Measurements from ENCODE around the gene POU6F2. TPM values are rescaled to one million over a fixed set of nuclear protein-coding genes. Genes with fewer than 3 reads are reported as not detected.

The POU6F2 gene
- total RNA-seq, 1 experiment from 2014 or later = 2.9 TPM

DNA sequence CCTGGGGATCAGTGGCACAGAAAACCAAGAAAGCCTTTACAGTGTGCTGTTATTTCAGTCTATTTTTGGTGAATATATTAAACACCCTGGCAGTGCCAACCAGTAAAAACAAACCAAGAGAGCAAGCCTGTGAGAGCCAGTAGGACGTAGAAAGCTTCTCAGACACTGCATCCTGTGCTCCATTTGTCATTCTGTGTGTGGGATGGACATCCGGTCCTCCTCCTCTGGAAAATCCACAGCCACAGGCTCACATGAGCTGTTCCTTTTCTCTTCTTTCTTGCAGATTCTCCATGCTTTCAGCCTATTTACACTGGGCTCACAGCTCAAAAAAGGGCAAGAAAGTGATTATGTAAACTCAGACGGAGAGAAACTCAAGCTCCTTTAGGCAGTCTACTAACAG is 468.8 kb downstream of the POU6F2 start:
- ATAC-seq = no peak
- DNase-seq (ENCODE audit: low spot score) = no peak
- no peak overlapping the region for H3K27ac Mint-ChIP-seq
- H3K36me3 Mint-ChIP-seq = no peaks in the 10 kb centered on the region
- no peaks in the 10 kb centered on the region for H3K27me3 Mint-ChIP-seq (ENCODE audit: low read depth)
- no peaks in the 10 kb centered on the region for H3K4me1 Mint-ChIP-seq
- ChIA-PET CTCF (no interaction called here), POLR2A (no interaction called here)
- TF ChIP-seq RELA (CRISPR knock-in tag; IDR thresholded peaks at IDR 0.05; ENCODE audit: borderline replicate concordance) (no peak), OVOL2 (CRISPR knock-in tag; IDR thresholded peaks at IDR 0.05; ENCODE audit: borderline replicate concordance) (no peak), SMAD3 (CRISPR knock-in tag; IDR thresholded peaks at IDR 0.05; ENCODE audit: borderline replicate concordance) (no peak), FOXP1 (CRISPR knock-in tag; IDR thresholded peaks at IDR 0.05; ENCODE audit: borderline replicate concordance) (no peak), ZNF138 (CRISPR knock-in tag; conservative IDR thresholded peaks at IDR 0.05) (no peak), NR2C2 (CRISPR knock-in tag; IDR thresholded peaks at IDR 0.05) (no peak), MXD4 (CRISPR knock-in tag; IDR thresholded peaks at IDR 0.05; ENCODE audit: borderline replicate concordance) (no peak)
- TF ChIP-seq, protein P1, sequence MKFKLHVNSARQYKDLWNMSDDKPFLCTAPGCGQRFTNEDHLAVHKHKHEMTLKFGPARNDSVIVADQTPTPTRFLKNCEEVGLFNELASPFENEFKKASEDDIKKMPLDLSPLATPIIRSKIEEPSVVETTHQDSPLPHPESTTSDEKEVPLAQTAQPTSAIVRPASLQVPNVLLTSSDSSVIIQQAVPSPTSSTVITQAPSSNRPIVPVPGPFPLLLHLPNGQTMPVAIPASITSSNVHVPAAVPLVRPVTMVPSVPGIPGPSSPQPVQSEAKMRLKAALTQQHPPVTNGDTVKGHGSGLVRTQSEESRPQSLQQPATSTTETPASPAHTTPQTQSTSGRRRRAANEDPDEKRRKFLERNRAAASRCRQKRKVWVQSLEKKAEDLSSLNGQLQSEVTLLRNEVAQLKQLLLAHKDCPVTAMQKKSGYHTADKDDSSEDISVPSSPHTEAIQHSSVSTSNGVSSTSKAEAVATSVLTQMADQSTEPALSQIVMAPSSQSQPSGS (CRISPR knock-in tag; IDR thresholded peaks at IDR 0.05; ENCODE audit: borderline replicate concordance, low read depth) = no peak
- TF ChIP-seq, protein P2, sequence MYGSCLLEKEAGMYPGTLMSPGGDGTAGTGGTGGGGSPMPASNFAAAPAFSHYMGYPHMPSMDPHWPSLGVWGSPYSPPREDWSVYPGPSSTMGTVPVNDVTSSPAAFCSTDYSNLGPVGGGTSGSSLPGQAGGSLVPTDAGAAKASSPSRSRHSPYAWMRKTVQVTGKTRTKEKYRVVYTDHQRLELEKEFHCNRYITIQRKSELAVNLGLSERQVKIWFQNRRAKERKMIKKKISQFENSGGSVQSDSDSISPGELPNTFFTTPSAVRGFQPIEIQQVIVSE (CRISPR knock-in tag; IDR thresholded peaks at IDR 0.05; ENCODE audit: borderline replicate concordance) = no peak
- TF ChIP-seq, protein P3, sequence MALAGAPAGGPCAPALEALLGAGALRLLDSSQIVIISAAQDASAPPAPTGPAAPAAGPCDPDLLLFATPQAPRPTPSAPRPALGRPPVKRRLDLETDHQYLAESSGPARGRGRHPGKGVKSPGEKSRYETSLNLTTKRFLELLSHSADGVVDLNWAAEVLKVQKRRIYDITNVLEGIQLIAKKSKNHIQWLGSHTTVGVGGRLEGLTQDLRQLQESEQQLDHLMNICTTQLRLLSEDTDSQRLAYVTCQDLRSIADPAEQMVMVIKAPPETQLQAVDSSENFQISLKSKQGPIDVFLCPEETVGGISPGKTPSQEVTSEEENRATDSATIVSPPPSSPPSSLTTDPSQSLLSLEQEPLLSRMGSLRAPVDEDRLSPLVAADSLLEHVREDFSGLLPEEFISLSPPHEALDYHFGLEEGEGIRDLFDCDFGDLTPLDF (CRISPR knock-in tag; IDR thresholded peaks at IDR 0.05) = no peak
- no peaks in the 10 kb centered on the region for H3K9me3 Mint-ChIP-seq
- H3K4me3 Mint-ChIP-seq = no peak overlapping the region

DNA sequence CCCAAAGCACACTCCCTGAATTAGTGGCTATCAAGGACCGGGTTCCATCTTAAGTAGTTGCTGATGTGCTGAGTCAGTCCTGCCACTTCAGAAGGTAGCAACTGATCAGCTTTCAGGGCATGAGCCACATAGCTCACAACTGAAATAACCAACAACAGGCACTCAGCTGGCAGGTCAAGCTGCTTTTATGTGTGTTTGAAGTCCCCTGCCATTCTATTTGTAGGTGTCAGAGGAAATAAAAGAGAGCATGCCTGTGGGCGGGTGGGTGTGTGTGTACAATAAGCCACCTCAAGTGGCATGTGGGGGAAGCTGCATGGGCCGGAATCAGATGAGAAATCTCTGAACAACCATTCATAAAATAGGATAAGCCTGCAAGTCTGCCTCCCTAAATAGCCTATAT is 474.2 kb downstream of the POU6F2 start:
- Mint-ChIP-seq H3K36me3 (no peaks in the 10 kb centered on the region), H3K4me3 (no peak overlapping the region), H3K4me1 (no peaks in the 10 kb centered on the region), H3K27me3 (ENCODE audit: low read depth) (no peaks in the 10 kb centered on the region), H3K27ac (no peak overlapping the region), H3K9me3 (no peaks in the 10 kb centered on the region)
- ChIA-PET CTCF (interaction anchor here (0.7 kb wide), 1 partner anchor 472 kb away, joined by 3 read pairs; no protein-coding TSS in a partner anchor), POLR2A (no interaction called here)
- ATAC-seq (no peak), DNase-seq (ENCODE audit: low spot score) (no peak)
- TF ChIP-seq NFYB (CRISPR knock-in tag; conservative IDR thresholded peaks at IDR 0.05; ENCODE audit: low read depth) (no peak), ELF4 (CRISPR knock-in tag; IDR thresholded peaks at IDR 0.05; ENCODE audit: low read depth) (no peak), ZNF219 (CRISPR knock-in tag; IDR thresholded peaks at IDR 0.05; ENCODE audit: borderline replicate concordance) (no peak), ETV6 (CRISPR knock-in tag; IDR thresholded peaks at IDR 0.05) (no peak)
- TF ChIP-seq, protein P4, sequence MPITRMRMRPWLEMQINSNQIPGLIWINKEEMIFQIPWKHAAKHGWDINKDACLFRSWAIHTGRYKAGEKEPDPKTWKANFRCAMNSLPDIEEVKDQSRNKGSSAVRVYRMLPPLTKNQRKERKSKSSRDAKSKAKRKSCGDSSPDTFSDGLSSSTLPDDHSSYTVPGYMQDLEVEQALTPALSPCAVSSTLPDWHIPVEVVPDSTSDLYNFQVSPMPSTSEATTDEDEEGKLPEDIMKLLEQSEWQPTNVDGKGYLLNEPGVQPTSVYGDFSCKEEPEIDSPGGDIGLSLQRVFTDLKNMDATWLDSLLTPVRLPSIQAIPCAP (CRISPR knock-in tag; IDR thresholded peaks at IDR 0.05) = no peak
- TF ChIP-seq, protein P5, sequence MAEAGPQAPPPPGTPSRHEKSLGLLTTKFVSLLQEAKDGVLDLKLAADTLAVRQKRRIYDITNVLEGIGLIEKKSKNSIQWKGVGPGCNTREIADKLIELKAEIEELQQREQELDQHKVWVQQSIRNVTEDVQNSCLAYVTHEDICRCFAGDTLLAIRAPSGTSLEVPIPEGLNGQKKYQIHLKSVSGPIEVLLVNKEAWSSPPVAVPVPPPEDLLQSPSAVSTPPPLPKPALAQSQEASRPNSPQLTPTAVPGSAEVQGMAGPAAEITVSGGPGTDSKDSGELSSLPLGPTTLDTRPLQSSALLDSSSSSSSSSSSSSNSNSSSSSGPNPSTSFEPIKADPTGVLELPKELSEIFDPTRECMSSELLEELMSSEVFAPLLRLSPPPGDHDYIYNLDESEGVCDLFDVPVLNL (CRISPR knock-in tag; IDR thresholded peaks at IDR 0.05; ENCODE audit: borderline replicate concordance, low read depth) = no peak
- TF ChIP-seq, protein P6, sequence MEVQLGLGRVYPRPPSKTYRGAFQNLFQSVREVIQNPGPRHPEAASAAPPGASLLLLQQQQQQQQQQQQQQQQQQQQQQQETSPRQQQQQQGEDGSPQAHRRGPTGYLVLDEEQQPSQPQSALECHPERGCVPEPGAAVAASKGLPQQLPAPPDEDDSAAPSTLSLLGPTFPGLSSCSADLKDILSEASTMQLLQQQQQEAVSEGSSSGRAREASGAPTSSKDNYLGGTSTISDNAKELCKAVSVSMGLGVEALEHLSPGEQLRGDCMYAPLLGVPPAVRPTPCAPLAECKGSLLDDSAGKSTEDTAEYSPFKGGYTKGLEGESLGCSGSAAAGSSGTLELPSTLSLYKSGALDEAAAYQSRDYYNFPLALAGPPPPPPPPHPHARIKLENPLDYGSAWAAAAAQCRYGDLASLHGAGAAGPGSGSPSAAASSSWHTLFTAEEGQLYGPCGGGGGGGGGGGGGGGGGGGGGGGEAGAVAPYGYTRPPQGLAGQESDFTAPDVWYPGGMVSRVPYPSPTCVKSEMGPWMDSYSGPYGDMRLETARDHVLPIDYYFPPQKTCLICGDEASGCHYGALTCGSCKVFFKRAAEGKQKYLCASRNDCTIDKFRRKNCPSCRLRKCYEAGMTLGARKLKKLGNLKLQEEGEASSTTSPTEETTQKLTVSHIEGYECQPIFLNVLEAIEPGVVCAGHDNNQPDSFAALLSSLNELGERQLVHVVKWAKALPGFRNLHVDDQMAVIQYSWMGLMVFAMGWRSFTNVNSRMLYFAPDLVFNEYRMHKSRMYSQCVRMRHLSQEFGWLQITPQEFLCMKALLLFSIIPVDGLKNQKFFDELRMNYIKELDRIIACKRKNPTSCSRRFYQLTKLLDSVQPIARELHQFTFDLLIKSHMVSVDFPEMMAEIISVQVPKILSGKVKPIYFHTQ (CRISPR knock-in tag; IDR thresholded peaks at IDR 0.05) = no peak
